Heart left ventricle (tissue), 13 donors: ENCODE results near the gene FXR2.

Experiments used
- CTCF ChIP-seq, 12 donors: fragments of 200-600 bp; sonication (generic) in 4 of 12; IDR thresholded peaks; one replicate each; pipeline versions ENCODE4 v1.5.0 to v1.8.0; 2018 to 2022; ENCODE audit warnings: antibody characterized with exemption in 12 of 12, mild to moderate bottlenecking in 5 of 12
- POLR2A ChIP-seq, 2 donors: fragments of 450-650 bp; IDR thresholded peaks; one replicate each; pipeline ENCODE4 v1.6.1; 2017; ENCODE audit warnings: antibody characterized with exemption in 2 of 2, mild to moderate bottlenecking in 2 of 2, moderate library complexity in 2 of 2
- donor health status: ischemic (EF 13 %, LVEDD 7.1; RV severe dilation, severe dysfunction).
- donor health status: DM: no; HTN: yes; CAD: no.
- donor health status: DM: no; HTN: no; CAD: no.
- donor health status: ischemic (EF 25% LVEDD 6.9; RV normal size, moderate dysfunction).
- donor health status: ischemic (EF 25% LVEDD 5.7; RV mildly dilated, moderate dysfunction).
- donor health status: ischemic (EF 35%, LVEDD 5.7; RV mildly dilated, moderate dysfunction).
- donor health status: nonischemic (EF 11% LVEDD 7.7; RV severe dilation, severe dysfunction).
- donor health status: DM: yes; HTN: yes; CAD: no.
- donor health status: PGD.
- donor health status: ischemic (EF 29% LVEDD 5.4; RV normal size, mild dysfunction).
- donor health status: nonischemic (EF 23%, LVEDD 6.1; RV moderate dilation, normal function).

- TF ChIP-seq POLR2A (IDR thresholded peaks at IDR 0.05) (no peak), CTCF (IDR thresholded peaks at IDR 0.05) (no peak)
Observed at GRCh38 chr17:7553356-7553755, 61.3 kb downstream of the FXR2 start.
